Effector memory CD4-positive, alpha-beta T cell (primary cell): Measurements from ENCODE around the gene PIGL.
A peak's percentile ranks its signal among the peaks of the same experiment; 100 is the strongest.

Source experiments
- DNase-seq, 3 donors: peaks; one replicate each; pipeline ENCODE4 v3.0.0-alpha.2; 2020
- H3K27ac ChIP-seq: 2 replicates; pipeline ENCODE4 v1.7.0; 2013; ENCODE audit warnings: mild to moderate bottlenecking, low read length, moderate library complexity; ENCODE audit not compliant: insufficient read depth, poor library complexity, severe bottlenecking
- H3K27me3 ChIP-seq: replicated peaks from 2 replicates; pipeline ENCODE4 v1.7.0; 2013; ENCODE audit warnings: mild to moderate bottlenecking, low read length; ENCODE audit not compliant: insufficient read depth, control insufficient read depth, poor library complexity, severe bottlenecking
- H3K36me3 ChIP-seq: 2 replicates; pipeline ENCODE4 v1.7.0; 2013; ENCODE audit warnings: mild to moderate bottlenecking, low read length, moderate library complexity; ENCODE audit not compliant: control insufficient read depth, insufficient read depth
- H3K4me1 ChIP-seq: 2 replicates; pipeline ENCODE4 v1.7.0; 2013; ENCODE audit warnings: low read length, mild to moderate bottlenecking; ENCODE audit not compliant: control insufficient read depth, insufficient read depth, poor library complexity, severe bottlenecking
- H3K4me3 ChIP-seq: 2 replicates; pipeline ENCODE4 v1.7.0; 2013; ENCODE audit warnings: low read length, low read depth, mild to moderate bottlenecking; ENCODE audit not compliant: insufficient read depth, poor library complexity, severe bottlenecking
- H3K9me3 ChIP-seq: 2 replicates; pipeline ENCODE4 v1.7.0; 2013; ENCODE audit warnings: mild to moderate bottlenecking, low read length, moderate library complexity; ENCODE audit not compliant: control insufficient read depth

Gene PIGL

GRCh38 chr17:16269658-16270057 lies 52.6 kb downstream of the PIGL start:
- no peak for DNase-seq
- Histone ChIP-seq H3K4me3 (no peak overlapping the region), H3K9me3 (no peaks in the 10 kb centered on the region), H3K4me1 (peaks cover 11% of the 10 kb centered on the region), H3K27ac (no peak overlapping the region), H3K36me3 (no peaks in the 10 kb centered on the region), H3K27me3 (no peaks in the 10 kb centered on the region)

GRCh38 chr17:16272111-16272840 lies 55.3 kb downstream of the PIGL start:
- H3K9me3 ChIP-seq = no peaks in the 10 kb centered on the region
- no peak overlapping the region for H3K27ac ChIP-seq
- DNase-seq = no peak
- no peaks in the 10 kb centered on the region for H3K36me3 ChIP-seq
- H3K4me3 ChIP-seq = no peak overlapping the region
- peaks cover 9% of the 10 kb centered on the region for H3K4me1 ChIP-seq
- no peaks in the 10 kb centered on the region for H3K27me3 ChIP-seq

GRCh38 chr17:16273499-16273898 lies 56.5 kb downstream of the PIGL start:
- no peak overlapping the region for H3K4me3 ChIP-seq
- no peak overlapping the region for H3K27ac ChIP-seq
- no peaks in the 10 kb centered on the region for H3K36me3 ChIP-seq
- H3K27me3 ChIP-seq = no peaks in the 10 kb centered on the region
- H3K4me1 ChIP-seq = no peaks in the 10 kb centered on the region
- H3K9me3 ChIP-seq = no peaks in the 10 kb centered on the region
- no peak for DNase-seq

- no peaks in the 10 kb centered on the region for H3K4me1 ChIP-seq
- DNase-seq = no peak
- no peaks in the 10 kb centered on the region for H3K9me3 ChIP-seq
- peaks cover 2% of the 10 kb centered on the region for H3K36me3 ChIP-seq
- no peak overlapping the region for H3K27ac ChIP-seq
- no peak overlapping the region for H3K4me3 ChIP-seq
- no peaks in the 10 kb centered on the region for H3K27me3 ChIP-seq
Observed at GRCh38 chr17:16273929-16274339, 56.9 kb downstream of the PIGL start.

GRCh38 chr17:16275024-16275423 lies 58.0 kb downstream of the PIGL start:
- Histone ChIP-seq H3K36me3 (peaks cover 5% of the 10 kb centered on the region), H3K27me3 (no peaks in the 10 kb centered on the region), H3K4me1 (no peaks in the 10 kb centered on the region), H3K4me3 (no peak overlapping the region), H3K9me3 (no peaks in the 10 kb centered on the region), H3K27ac (no peak overlapping the region)
- no peak for DNase-seq

- no peak overlapping the region for H3K4me3 ChIP-seq
- no peaks in the 10 kb centered on the region for H3K27me3 ChIP-seq
- DNase-seq = no peak
- H3K9me3 ChIP-seq = no peaks in the 10 kb centered on the region
- H3K4me1 ChIP-seq = no peaks in the 10 kb centered on the region
- no peak overlapping the region for H3K27ac ChIP-seq
- peaks cover 5% of the 10 kb centered on the region for H3K36me3 ChIP-seq
Observed at GRCh38 chr17:16277163-16277562, 60.2 kb downstream of the PIGL start.

GRCh38 chr17:16281351-16281750 lies 64.3 kb downstream of the PIGL start:
- no peak overlapping the region for H3K4me3 ChIP-seq
- peaks cover 17% of the 10 kb centered on the region for H3K4me1 ChIP-seq
- H3K27me3 ChIP-seq = no peaks in the 10 kb centered on the region
- no peak for DNase-seq
- H3K9me3 ChIP-seq = no peaks in the 10 kb centered on the region
- no peak overlapping the region for H3K27ac ChIP-seq
- H3K36me3 ChIP-seq = peaks cover 5% of the 10 kb centered on the region

GRCh38 chr17:16282522-16282921 lies 65.5 kb downstream of the PIGL start:
- no peak for DNase-seq
- Histone ChIP-seq H3K9me3 (no peaks in the 10 kb centered on the region), H3K4me1 (peaks cover 27% of the 10 kb centered on the region), H3K36me3 (peaks cover 5% of the 10 kb centered on the region), H3K4me3 (no peak overlapping the region), H3K27ac (no peak overlapping the region), H3K27me3 (no peaks in the 10 kb centered on the region)

- H3K27me3 ChIP-seq = no peaks in the 10 kb centered on the region
- H3K4me3 ChIP-seq = no peak overlapping the region
- H3K4me1 ChIP-seq = peaks cover 37% of the 10 kb centered on the region
- no peaks in the 10 kb centered on the region for H3K9me3 ChIP-seq
- peaks cover 5% of the 10 kb centered on the region for H3K36me3 ChIP-seq
- DNase-seq = no peak
- no peak overlapping the region for H3K27ac ChIP-seq
Observed at GRCh38 chr17:16283705-16284104, 66.7 kb downstream of the PIGL start.

GRCh38 chr17:16285646-16286008 lies 68.6 kb downstream of the PIGL start:
- Histone ChIP-seq H3K9me3 (no peaks in the 10 kb centered on the region), H3K27ac (peak overlapping the region; percentile 69), H3K4me3 (peak overlapping the region; percentile 20), H3K4me1 (peaks cover 47% of the 10 kb centered on the region), H3K27me3 (no peaks in the 10 kb centered on the region), H3K36me3 (no peaks in the 10 kb centered on the region)
- no peak for DNase-seq
